Thymus (tissue), 11 donors: Measurements from ENCODE around the gene RFC1. TPM values are rescaled to one million over a fixed set of nuclear protein-coding genes. Genes with fewer than 3 reads are reported as not detected.

Experiments used
- DNase-seq, 9 donors: peaks; one replicate each; pipeline ENCODE4 v3.0.0-alpha.2; 2013; ENCODE audit warnings: low spot score in 9 of 9, low read depth in 6 of 9, missing footprints in 1 of 9
- H3K27ac ChIP-seq, 2 donors: one replicate each; pipeline ENCODE4 v1.5.1; 2013; ENCODE audit warnings: control low read depth in 1 of 2, low read depth in 1 of 2, low read length in 1 of 2, mild to moderate bottlenecking in 1 of 2, moderate library complexity in 1 of 2
- H3K27me3 ChIP-seq, 2 donors: one replicate each; pipeline ENCODE4 v1.5.1; 2013; ENCODE audit warnings: low read length in 1 of 2; ENCODE audit not compliant: control insufficient read depth in 2 of 2, insufficient read depth in 1 of 2
- H3K36me3 ChIP-seq, 2 donors: one replicate each; pipeline ENCODE4 v1.5.1; 2013; ENCODE audit warnings: low read length in 1 of 2, mild to moderate bottlenecking in 1 of 2, moderate library complexity in 1 of 2; ENCODE audit not compliant: control insufficient read depth in 2 of 2, insufficient read depth in 2 of 2
- H3K4me1 ChIP-seq, 2 donors: one replicate each; pipeline ENCODE4 v1.5.1; 2013; ENCODE audit warnings: low read length in 2 of 2; ENCODE audit not compliant: control insufficient read depth in 2 of 2, insufficient read depth in 2 of 2
- H3K4me3 ChIP-seq, 2 donors: one replicate each; pipeline ENCODE4 v1.5.1; 2013; ENCODE audit warnings: low read length in 2 of 2, control low read depth in 1 of 2, mild to moderate bottlenecking in 1 of 2
- H3K9me3 ChIP-seq, 2 donors: one replicate each; pipeline ENCODE4 v1.5.1; 2013; ENCODE audit warnings: low read length in 1 of 2, mild to moderate bottlenecking in 1 of 2; ENCODE audit not compliant: control insufficient read depth in 2 of 2, insufficient read depth in 1 of 2
- WGBS: extraction: QIAGEN DNeasy Blood & Tissue Kit; methylation state at CpG from one replicate; pipeline ENCODE4 v1.1.7; 2013; 5-methylcytosine and 5-hydroxymethylcytosine counted together
- polyA plus RNA-seq: library from polyadenylated mRNA; stranded (reverse); fragments of 200-250 nt; gene quantifications from one replicate; pipeline ENCODE4 v1.2.3, GENCODE V29; 2013
- total RNA-seq: library from RNA; stranded (reverse); fragments of 120-200 nt; gene quantifications from one replicate; pipeline ENCODE4 v1.2.4, GENCODE V29; 2013
- donor health status: healthy.

The RFC1 gene
- total and polyA plus RNA-seq, 2 donors: 17.0 to 60.7 TPM

GRCh38 chr4:39324446-39324845 is 41.7 kb downstream of the RFC1 start:
- 100% methylated on average over 2 of the region's 2 CpGs for WGBS
- H3K36me3 ChIP-seq: peaks cover 13 to 39% of the 10 kb centered on the region in 2 donors

DNA sequence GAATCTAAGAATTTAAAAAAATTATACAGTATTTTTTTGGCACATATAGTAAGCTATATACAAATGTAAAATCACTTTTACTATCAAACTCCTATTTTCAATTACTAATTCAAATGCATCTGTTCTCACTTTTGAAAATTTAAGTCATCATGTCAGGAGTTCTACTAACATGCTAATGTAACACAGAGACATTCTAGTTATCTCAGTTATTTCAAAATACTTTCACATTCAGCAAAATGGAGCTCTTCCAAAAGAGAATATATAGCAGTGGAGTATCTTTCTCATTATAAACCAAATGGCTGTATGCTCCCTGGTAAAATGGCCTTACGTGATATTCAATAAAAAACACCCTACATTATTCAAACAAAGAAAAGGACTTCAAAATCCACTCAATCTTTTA is 42.3 kb downstream of the RFC1 start:
- Histone ChIP-seq H3K36me3 (peaks cover 18 to 43% of the 10 kb centered on the region in 2 donors), H3K27me3 (no peaks in the 10 kb centered on the region), H3K9me3 (no peaks in the 10 kb centered on the region), H3K4me3 (no peak overlapping the region), H3K27ac (no peak overlapping the region), H3K4me1 (no peaks in the 10 kb centered on the region)
- DNase-seq: no peak
- 95% methylated on average over 1 of the region's 1 CpG for WGBS

More at GRCh38 chr4:39324446-39324845, 41.7 kb downstream of the RFC1 start:
- H3K4me1 ChIP-seq: no peaks in the 10 kb centered on the region
- H3K27me3 ChIP-seq: no peaks in the 10 kb centered on the region
- H3K27ac ChIP-seq: no peak overlapping the region
- no peaks in the 10 kb centered on the region for H3K9me3 ChIP-seq
- no peak for DNase-seq
- H3K4me3 ChIP-seq: no peak overlapping the region

- Histone ChIP-seq H3K27ac (no peak overlapping the region), H3K4me3 (no peak overlapping the region), H3K4me1 (no peaks in the 10 kb centered on the region), H3K9me3 (no peaks in the 10 kb centered on the region), H3K36me3 (peaks cover 30 to 58% of the 10 kb centered on the region in 2 donors), H3K27me3 (no peaks in the 10 kb centered on the region)
- no peak for DNase-seq
Observed at GRCh38 chr4:39320381-39321115, 45.6 kb downstream of the RFC1 start.

DNA sequence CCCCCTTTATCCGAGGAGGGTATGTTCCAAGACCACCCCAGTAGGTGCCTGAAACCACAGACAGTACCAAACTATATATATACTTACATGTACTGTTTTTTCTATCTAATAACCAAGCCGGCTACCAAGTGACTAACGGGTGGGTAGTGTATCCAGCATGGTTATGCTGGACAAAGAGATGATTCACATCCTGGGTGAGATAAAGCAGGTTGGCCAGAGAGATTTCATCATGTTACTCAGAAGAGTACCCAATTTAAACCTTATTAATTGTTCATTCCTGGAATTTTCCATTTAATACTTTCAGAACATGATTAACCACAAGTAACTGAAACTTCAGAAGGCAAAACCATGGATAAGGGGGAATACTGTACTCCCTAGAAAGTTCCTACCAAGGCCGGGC is 46.5 kb downstream of the RFC1 start:
- H3K4me1 ChIP-seq: no peaks in the 10 kb centered on the region
- H3K27ac ChIP-seq: no peak overlapping the region
- H3K9me3 ChIP-seq: no peaks in the 10 kb centered on the region
- no peak for DNase-seq
- H3K36me3 ChIP-seq: peaks cover 35 to 59% of the 10 kb centered on the region in 2 donors
- H3K27me3 ChIP-seq: no peaks in the 10 kb centered on the region
- no peak overlapping the region for H3K4me3 ChIP-seq
- 96% methylated on average over 4 of the region's 4 CpGs for WGBS

- 82% methylated on average over 4 of the region's 4 CpGs for whole genome bisulfite sequencing
- DNase-seq: no peak
- H3K27me3 ChIP-seq: no peaks in the 10 kb centered on the region
- no peak overlapping the region for H3K4me3 ChIP-seq
- H3K9me3 ChIP-seq: no peaks in the 10 kb centered on the region
- peaks cover 45 to 77% of the 10 kb centered on the region in 2 donors for H3K36me3 ChIP-seq
- H3K27ac ChIP-seq: no peak overlapping the region
- no peaks in the 10 kb centered on the region for H3K4me1 ChIP-seq
Observed at GRCh38 chr4:39312816-39313215, 53.3 kb downstream of the RFC1 start.

- Histone ChIP-seq H3K9me3 (no peaks in the 10 kb centered on the region), H3K36me3 (peaks cover 35 to 69% of the 10 kb centered on the region in 2 donors), H3K27me3 (no peaks in the 10 kb centered on the region), H3K4me3 (no peak overlapping the region), H3K4me1 (no peaks in the 10 kb centered on the region), H3K27ac (no peak overlapping the region)
- WGBS: 96% methylated on average over 6 of the region's 6 CpGs
- no peak for DNase-seq
Observed at GRCh38 chr4:39308611-39309010, 57.6 kb downstream of the RFC1 start.

DNA sequence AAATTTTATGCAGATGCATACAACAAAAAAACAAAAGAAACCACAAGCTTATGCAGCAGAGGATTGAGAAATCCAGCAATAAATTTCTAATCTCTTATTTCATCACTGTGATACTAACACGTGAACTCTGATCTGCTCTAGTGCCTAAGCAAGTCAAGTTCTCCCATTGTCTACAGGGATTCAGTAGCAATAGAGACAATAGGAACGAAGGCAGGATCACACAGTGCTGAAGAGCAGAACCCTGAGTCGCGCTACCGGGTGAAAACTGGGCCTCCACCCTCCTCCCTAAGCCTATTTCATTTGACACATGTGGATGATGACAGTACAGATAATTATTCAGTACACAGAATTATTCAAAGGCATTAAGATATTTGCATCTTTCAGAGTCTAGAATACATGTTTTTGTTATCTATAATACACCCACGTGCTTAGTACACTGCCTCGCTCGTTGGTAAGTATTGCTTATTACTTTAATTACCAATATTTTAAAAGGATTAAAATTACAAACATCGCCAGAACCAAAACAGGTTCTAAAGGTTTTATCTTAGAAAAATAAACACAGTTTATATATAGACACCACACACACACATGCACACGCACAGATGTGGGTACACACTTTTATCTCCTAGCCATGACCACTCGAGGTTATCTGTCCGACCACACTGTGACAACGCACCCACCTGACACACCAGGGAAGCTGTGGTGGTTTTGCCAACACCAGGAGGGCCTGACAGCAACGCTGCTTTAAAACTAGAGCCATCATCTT is 60.1 kb downstream of the RFC1 start:
- no peaks in the 10 kb centered on the region for H3K4me1 ChIP-seq
- H3K9me3 ChIP-seq: no peaks in the 10 kb centered on the region
- peaks cover 35 to 69% of the 10 kb centered on the region in 2 donors for H3K36me3 ChIP-seq
- H3K27me3 ChIP-seq: no peaks in the 10 kb centered on the region
- H3K4me3 ChIP-seq: no peak overlapping the region
- no peak overlapping the region for H3K27ac ChIP-seq
- no peak for DNase-seq
- WGBS: 72% methylated on average over 14 of the region's 14 CpGs

GRCh38 chr4:39304651-39305050 is 61.5 kb downstream of the RFC1 start:
- Histone ChIP-seq H3K27me3 (no peaks in the 10 kb centered on the region), H3K36me3 (peaks cover 44 to 71% of the 10 kb centered on the region in 2 donors), H3K9me3 (no peaks in the 10 kb centered on the region), H3K4me1 (no peaks in the 10 kb centered on the region), H3K27ac (no peak overlapping the region), H3K4me3 (no peak overlapping the region)
- no peak for DNase-seq
- WGBS: 53% methylated on average over 5 of the region's 5 CpGs

- H3K4me3 ChIP-seq: no peak overlapping the region
- H3K36me3 ChIP-seq: peaks cover 49 to 70% of the 10 kb centered on the region in 2 donors
- WGBS: 96% methylated on average over 3 of the region's 3 CpGs
- no peak overlapping the region for H3K27ac ChIP-seq
- no peak for DNase-seq
- H3K27me3 ChIP-seq: no peaks in the 10 kb centered on the region
- H3K9me3 ChIP-seq: no peaks in the 10 kb centered on the region
- H3K4me1 ChIP-seq: no peaks in the 10 kb centered on the region
Observed at GRCh38 chr4:39303871-39304270, 62.3 kb downstream of the RFC1 start.
